ENCODE data around the gene VPS26A. TPM values are rescaled to one million over a fixed set of nuclear protein-coding genes. Genes with fewer than 3 reads are reported as not detected.

Gene VPS26A
- polyA plus RNA-seq (2013, experiment 1 of 2), result 44.4 TPM
- 45.6 TPM for polyA plus RNA-seq (2013, experiment 2 of 2)

GRCh38 chr10:69123747-69124562, at the start of gene VPS26A:
Gene VPS26A (plus strand): TSS chr10:69124178. CDS start chr10:69124278, 100 bp downstream.
- WGBS, 2 donors (ENCODE audit: extremely low coverage in 2 of 2, insufficient read length in 2 of 2, insufficient replicate concordance in 1 of 2), result no CpG with 5 or more reads among the region's 82 CpGs
- Histone ChIP-seq H4K8ac (ENCODE audit: low read depth, low read length) (no peak within 1 kb of the TSS), H3K4me2 (ENCODE audit: insufficient read depth, low read length, poor library complexity, severe bottlenecking) (peak within 1 kb of the TSS; percentile 71), H3K9ac (ENCODE audit: low read depth, low read length, poor library complexity) (peak within 1 kb of the TSS; percentile 90), H2AK5ac (ENCODE audit: low read depth, low read length) (no peak within 1 kb of the TSS), H3K4me3 (ENCODE audit: low read length in 2 of 2) (peak within 1 kb of the TSS; percentile 54 to 97), H3K23ac (ENCODE audit: low read depth, low read length, poor library complexity) (peak within 1 kb of the TSS; percentile 1), H3K14ac (ENCODE audit: low read length) (peak within 1 kb of the TSS; percentile 66), H3K4me1 (ENCODE audit: control insufficient read depth in 2 of 2, insufficient read depth in 1 of 2, low read depth in 1 of 2, low read length in 2 of 2) (peaks cover 0 to 2% of the 10 kb centered on the region in 2 donors), H2BK15ac (ENCODE audit: low read length) (no peak within 1 kb of the TSS), H2BK5ac (ENCODE audit: low read length) (peak within 1 kb of the TSS; percentile 77), H3K9me3 (replicated peaks in 1 of 2; ENCODE audit: control insufficient read depth in 2 of 2, insufficient read depth in 1 of 2, low read depth in 1 of 2, low read length in 2 of 2) (no peaks in the 10 kb centered on the region), H2BK12ac (ENCODE audit: low read length) (no peak within 1 kb of the TSS), H3K79me1 (ENCODE audit: low read depth, low read length) (no peaks in the 10 kb centered on the region), H3K18ac (ENCODE audit: low read length) (peak within 1 kb of the TSS; percentile 91), H3K27ac (replicated peaks; ENCODE audit: low read length) (peak within 1 kb of the TSS; percentile 93), H4K91ac (ENCODE audit: low read depth, low read length, poor library complexity) (no peak within 1 kb of the TSS), H2AFZ (ENCODE audit: low read length) (peak within 1 kb of the TSS; percentile 84), H3K27me3 (ENCODE audit: control insufficient read depth in 3 of 3, insufficient read depth in 3 of 3, low read depth in 1 of 3, low read length in 3 of 3) (no peaks in the 10 kb centered on the region), H3K36me3 (replicated peaks in 1 of 2; ENCODE audit: control insufficient read depth in 2 of 2, insufficient read depth in 2 of 2, low read length in 2 of 2) (peaks cover 0 to 3% of the 10 kb centered on the region in 2 donors), H2BK120ac (ENCODE audit: low read depth, low read length) (no peak within 1 kb of the TSS), H3K4ac (ENCODE audit: low read length) (no peak within 1 kb of the TSS)
- DNase-seq (ENCODE audit: low spot score), result peak; percentile 99

DNA sequence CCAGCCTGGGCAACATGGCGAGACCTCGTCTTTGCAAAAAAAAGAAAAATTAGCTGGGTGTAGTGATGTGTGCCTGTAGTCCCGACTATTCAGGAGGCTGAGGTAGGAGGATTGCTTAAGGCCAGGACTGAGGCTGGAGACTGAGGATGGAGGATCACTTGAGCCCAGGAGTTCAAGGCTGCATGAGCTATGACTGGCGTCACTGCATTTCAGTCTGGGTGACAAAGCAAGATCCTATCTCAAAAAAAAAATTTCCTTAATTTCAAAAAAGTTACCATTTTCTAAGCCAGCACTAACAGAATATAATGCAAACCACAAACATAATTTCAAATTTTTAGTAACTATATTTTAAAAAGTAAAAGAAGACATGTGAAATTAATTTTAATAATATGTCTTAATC, 49.4 kb upstream of the VPS26A start:
- H3K18ac ChIP-seq (ENCODE audit: low read length), result no peak overlapping the region
- no peak overlapping the region for H4K91ac ChIP-seq (ENCODE audit: low read depth, low read length, poor library complexity)
- no CpG with 5 or more reads among the region's 4 CpGs for WGBS, 2 donors (ENCODE audit: extremely low coverage in 2 of 2, insufficient read length in 2 of 2, insufficient replicate concordance in 1 of 2)
- H3K4me2 ChIP-seq (ENCODE audit: insufficient read depth, low read length, poor library complexity, severe bottlenecking), result no peak overlapping the region
- no peak overlapping the region for H2AFZ ChIP-seq (ENCODE audit: low read length)
- no peak overlapping the region for H2BK15ac ChIP-seq (ENCODE audit: low read length)
- no peak overlapping the region for H4K8ac ChIP-seq (ENCODE audit: low read depth, low read length)
- H3K9ac ChIP-seq (ENCODE audit: low read depth, low read length, poor library complexity), result no peak overlapping the region
- H3K4ac ChIP-seq (ENCODE audit: low read length), result no peak overlapping the region
- no peaks in the 10 kb centered on the region for H3K36me3 ChIP-seq (replicated peaks in 1 of 2; ENCODE audit: control insufficient read depth in 2 of 2, insufficient read depth in 2 of 2, low read length in 2 of 2)
- H2BK12ac ChIP-seq (ENCODE audit: low read length), result no peak overlapping the region
- no peak for DNase-seq (ENCODE audit: low spot score)
- no peak overlapping the region for H3K23ac ChIP-seq (ENCODE audit: low read depth, low read length, poor library complexity)
- H3K27ac ChIP-seq (replicated peaks; ENCODE audit: low read length), result no peak overlapping the region
- H3K9me3 ChIP-seq (replicated peaks in 1 of 2; ENCODE audit: control insufficient read depth in 2 of 2, insufficient read depth in 1 of 2, low read depth in 1 of 2, low read length in 2 of 2), result no peaks in the 10 kb centered on the region
- H3K4me3 ChIP-seq (ENCODE audit: low read length in 2 of 2), result no peak overlapping the region
- no peak overlapping the region for H2BK5ac ChIP-seq (ENCODE audit: low read length)
- no peak overlapping the region for H2AK5ac ChIP-seq (ENCODE audit: low read depth, low read length)
- no peak overlapping the region for H3K14ac ChIP-seq (ENCODE audit: low read length)
- peaks cover 0 to 9% (median 0%) of the 10 kb centered on the region in 3 experiments for H3K27me3 ChIP-seq (ENCODE audit: control insufficient read depth in 3 of 3, insufficient read depth in 3 of 3, low read depth in 1 of 3, low read length in 3 of 3)
- no peaks in the 10 kb centered on the region for H3K79me1 ChIP-seq (ENCODE audit: low read depth, low read length)
- no peak overlapping the region for H2BK120ac ChIP-seq (ENCODE audit: low read depth, low read length)
- peaks cover 0 to 4% of the 10 kb centered on the region in 2 donors for H3K4me1 ChIP-seq (ENCODE audit: control insufficient read depth in 2 of 2, insufficient read depth in 1 of 2, low read depth in 1 of 2, low read length in 2 of 2)

- H2BK120ac ChIP-seq (ENCODE audit: low read depth, low read length), result no peak overlapping the region
- no peak overlapping the region for H2BK12ac ChIP-seq (ENCODE audit: low read length)
- H2BK15ac ChIP-seq (ENCODE audit: low read length), result no peak overlapping the region
- H2AK5ac ChIP-seq (ENCODE audit: low read depth, low read length), result no peak overlapping the region
- no peak overlapping the region for H3K4me3 ChIP-seq (ENCODE audit: low read length in 2 of 2)
- peaks cover 0 to 4% of the 10 kb centered on the region in 2 donors for H3K4me1 ChIP-seq (ENCODE audit: control insufficient read depth in 2 of 2, insufficient read depth in 1 of 2, low read depth in 1 of 2, low read length in 2 of 2)
- no peak overlapping the region for H3K18ac ChIP-seq (ENCODE audit: low read length)
- H4K91ac ChIP-seq (ENCODE audit: low read depth, low read length, poor library complexity), result no peak overlapping the region
- WGBS, 2 donors (ENCODE audit: extremely low coverage in 2 of 2, insufficient read length in 2 of 2, insufficient replicate concordance in 1 of 2), result no CpG with 5 or more reads among the region's 4 CpGs
- no peak overlapping the region for H3K4ac ChIP-seq (ENCODE audit: low read length)
- no peaks in the 10 kb centered on the region for H3K9me3 ChIP-seq (replicated peaks in 1 of 2; ENCODE audit: control insufficient read depth in 2 of 2, insufficient read depth in 1 of 2, low read depth in 1 of 2, low read length in 2 of 2)
- no peaks in the 10 kb centered on the region for H3K79me1 ChIP-seq (ENCODE audit: low read depth, low read length)
- H2AFZ ChIP-seq (ENCODE audit: low read length), result no peak overlapping the region
- no peak overlapping the region for H3K27ac ChIP-seq (replicated peaks; ENCODE audit: low read length)
- DNase-seq (ENCODE audit: low spot score), result no peak
- no peak overlapping the region for H4K8ac ChIP-seq (ENCODE audit: low read depth, low read length)
- H3K23ac ChIP-seq (ENCODE audit: low read depth, low read length, poor library complexity), result no peak overlapping the region
- no peak overlapping the region for H3K9ac ChIP-seq (ENCODE audit: low read depth, low read length, poor library complexity)
- no peaks in the 10 kb centered on the region for H3K36me3 ChIP-seq (replicated peaks in 1 of 2; ENCODE audit: control insufficient read depth in 2 of 2, insufficient read depth in 2 of 2, low read length in 2 of 2)
- H3K4me2 ChIP-seq (ENCODE audit: insufficient read depth, low read length, poor library complexity, severe bottlenecking), result no peak overlapping the region
- peaks cover 0 to 12% (median 0%) of the 10 kb centered on the region in 3 experiments for H3K27me3 ChIP-seq (ENCODE audit: control insufficient read depth in 3 of 3, insufficient read depth in 3 of 3, low read depth in 1 of 3, low read length in 3 of 3)
- H2BK5ac ChIP-seq (ENCODE audit: low read length), result no peak overlapping the region
- no peak overlapping the region for H3K14ac ChIP-seq (ENCODE audit: low read length)
These were observed 48.5 kb upstream of the VPS26A start for GRCh38 chr10:69075431-69075830.

DNA sequence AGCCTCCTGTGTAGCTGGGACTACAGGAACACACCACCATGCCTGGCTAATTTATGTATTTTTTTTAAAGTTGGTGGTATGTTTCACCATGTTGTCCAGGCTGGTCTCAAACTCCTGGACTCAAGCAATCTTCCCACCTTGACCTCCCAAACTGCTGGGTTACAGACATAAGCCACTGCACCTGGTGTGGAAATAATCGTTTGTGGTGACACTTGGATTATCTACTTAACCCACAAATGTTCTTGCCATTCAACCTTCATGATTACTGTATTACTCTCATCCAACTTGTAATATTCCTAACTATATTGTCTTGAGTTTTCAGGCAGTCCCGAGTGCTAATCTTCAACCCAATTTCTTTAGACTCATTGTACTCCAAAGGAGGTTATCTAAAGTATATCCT, 45.7 kb upstream of the VPS26A start:
- Histone ChIP-seq H2BK5ac (ENCODE audit: low read length) (no peak overlapping the region), H4K91ac (ENCODE audit: low read depth, low read length, poor library complexity) (no peak overlapping the region), H3K4me2 (ENCODE audit: insufficient read depth, low read length, poor library complexity, severe bottlenecking) (no peak overlapping the region), H3K4ac (ENCODE audit: low read length) (no peak overlapping the region), H3K14ac (ENCODE audit: low read length) (no peak overlapping the region), H3K79me1 (ENCODE audit: low read depth, low read length) (no peaks in the 10 kb centered on the region), H2AFZ (ENCODE audit: low read length) (no peak overlapping the region), H3K36me3 (replicated peaks in 1 of 2; ENCODE audit: control insufficient read depth in 2 of 2, insufficient read depth in 2 of 2, low read length in 2 of 2) (no peaks in the 10 kb centered on the region), H3K9me3 (replicated peaks in 1 of 2; ENCODE audit: control insufficient read depth in 2 of 2, insufficient read depth in 1 of 2, low read depth in 1 of 2, low read length in 2 of 2) (no peaks in the 10 kb centered on the region), H2BK12ac (ENCODE audit: low read length) (no peak overlapping the region), H2BK15ac (ENCODE audit: low read length) (no peak overlapping the region), H3K4me1 (ENCODE audit: control insufficient read depth in 2 of 2, insufficient read depth in 1 of 2, low read depth in 1 of 2, low read length in 2 of 2) (no peaks in the 10 kb centered on the region), H3K27me3 (ENCODE audit: control insufficient read depth in 3 of 3, insufficient read depth in 3 of 3, low read depth in 1 of 3, low read length in 3 of 3) (peaks cover 0 to 8% (median 0%) of the 10 kb centered on the region in 3 experiments), H3K9ac (ENCODE audit: low read depth, low read length, poor library complexity) (no peak overlapping the region), H4K8ac (ENCODE audit: low read depth, low read length) (no peak overlapping the region), H3K23ac (ENCODE audit: low read depth, low read length, poor library complexity) (no peak overlapping the region), H3K27ac (replicated peaks; ENCODE audit: low read length) (no peak overlapping the region), H2AK5ac (ENCODE audit: low read depth, low read length) (no peak overlapping the region), H2BK120ac (ENCODE audit: low read depth, low read length) (no peak overlapping the region), H3K18ac (ENCODE audit: low read length) (no peak overlapping the region), H3K4me3 (ENCODE audit: low read length in 2 of 2) (no peak overlapping the region)
- WGBS, 2 donors (ENCODE audit: extremely low coverage in 2 of 2, insufficient read length in 2 of 2, insufficient replicate concordance in 1 of 2), result no CpG with 5 or more reads among the region's 2 CpGs
- no peak for DNase-seq (ENCODE audit: low spot score)

Data from neuronal stem cell (in vitro differentiated cells).